A549 (cell line): ENCODE measurements around the gene POLRMT.

Source experiments
- CTCF ChIP-seq: fragments of >200 bp; sonication (Bioruptor Twin); formaldehyde crosslinking; IDR thresholded peaks from 3 replicates; pipeline ENCODE4 v1.5.1; 2016
- NPAS2 ChIP-seq: fragments of 250-450 bp; sonication (Bioruptor Pico); IDR thresholded peaks from 2 replicates; pipeline ENCODE4 v1.8.0; 2022; ENCODE audit warnings: mild to moderate bottlenecking, moderate library complexity, borderline replicate concordance
- POLR2A ChIP-seq: IDR thresholded peaks from 2 replicates; pipeline ENCODE4 v1.6.1; 2012; ENCODE audit warnings: mild to moderate bottlenecking, low read length
- RCOR1 ChIP-seq: fragments of 150-350 bp; IDR thresholded peaks from 2 replicates; pipeline ENCODE4 v1.6.1; 2014; ENCODE audit warnings: antibody characterized with exemption, low read length, low read depth

- TF ChIP-seq CTCF, result no peak
- TF ChIP-seq NPAS2 (CRISPR knock-in tag), result no peak
- TF ChIP-seq POLR2A, result no peak
- TF ChIP-seq RCOR1, result no peak
Observed at GRCh38 chr19:612941-613340, 20.4 kb downstream of the POLRMT start.
